CD4-positive, alpha-beta memory T cell (primary cell): Measurements from ENCODE around the gene VN1R2. TPM values are rescaled to one million over a fixed set of nuclear protein-coding genes. Genes with fewer than 3 reads are reported as not detected.
"Not testable (repeated sequence)": the region's sequence is repeated elsewhere in the genome, so short reads cannot be mapped to it uniquely, and the experiment has no call there.

Experiments
- CTCF ChIA-PET: fragments of 350-600 bp; sonication (Branson Sonifier 250); formaldehyde crosslinking; loops from one replicate; lab custom pipeline; 2021; ENCODE audit warnings: inconsistent platforms; ENCODE audit not compliant: partially characterized antibody; lab: Charles Lee
- POLR2A ChIA-PET: fragments of 350-600 bp; sonication (Branson Sonifier 250); formaldehyde crosslinking; loops from one replicate; lab custom pipeline; 2021; ENCODE audit not compliant: partially characterized antibody; lab: Charles Lee
- DNase-seq, 5 donors: peaks; one replicate each; pipeline versions ENCODE4 v3.0.0 to v3.0.0-alpha.2; 2020 to 2022; ENCODE audit warnings: mixed read lengths in 1 of 5
- H3K27ac ChIP-seq: one replicate; pipeline ENCODE4 v1.7.0; 2013; ENCODE audit warnings: low read depth, low read length
- H3K27me3 ChIP-seq: 2 replicates; pipeline ENCODE4 v1.7.0; 2013; ENCODE audit warnings: mild to moderate bottlenecking, low read length, moderate library complexity; ENCODE audit not compliant: insufficient read depth
- H3K36me3 ChIP-seq: 2 replicates; pipeline ENCODE4 v1.7.0; 2013; ENCODE audit warnings: mild to moderate bottlenecking, low read length, moderate library complexity; ENCODE audit not compliant: insufficient read depth
- H3K4me1 ChIP-seq: 2 replicates; pipeline ENCODE4 v1.7.0; 2013; ENCODE audit warnings: mild to moderate bottlenecking, low read length, moderate library complexity; ENCODE audit not compliant: insufficient read depth
- H3K4me3 ChIP-seq, 2 donors: one replicate each; pipeline ENCODE4 v1.7.0; 2013; ENCODE audit warnings: low read length in 2 of 2, mild to moderate bottlenecking in 1 of 2
- H3K9me3 ChIP-seq, 2 donors: one replicate each; pipeline ENCODE4 v1.7.0; 2013; ENCODE audit warnings: low read length in 2 of 2, control low read depth in 1 of 2; ENCODE audit not compliant: control insufficient read depth in 1 of 2
- H3K27ac Mint-ChIP-seq, 7 donors: one replicate each; pipeline ENCODE4 v1.8.0; 2020 to 2021; ENCODE audit warnings: mixed read lengths in 7 of 7, mild to moderate bottlenecking in 6 of 7, inconsistent platforms in 3 of 7, moderate library complexity in 3 of 7
- H3K27me3 Mint-ChIP-seq, 2 donors: one replicate each; pipeline ENCODE4 v1.8.0; 2020 to 2021; ENCODE audit warnings: mixed read lengths in 2 of 2
- H3K36me3 Mint-ChIP-seq, 2 donors: one replicate each; pipeline ENCODE4 v1.8.0; 2020 to 2021; ENCODE audit warnings: mixed read lengths in 2 of 2, inconsistent platforms in 1 of 2, mild to moderate bottlenecking in 1 of 2
- H3K4me1 Mint-ChIP-seq, 4 donors: one replicate each; pipeline ENCODE4 v1.8.0; 2020 to 2021; ENCODE audit warnings: mixed read lengths in 4 of 4, mild to moderate bottlenecking in 1 of 4
- H3K4me3 Mint-ChIP-seq, 8 donors: one replicate each; pipeline ENCODE4 v1.8.0; 2020 to 2021; ENCODE audit warnings: mixed read lengths in 8 of 8, mild to moderate bottlenecking in 7 of 8, moderate library complexity in 6 of 8, inconsistent platforms in 3 of 8
- H3K9me3 Mint-ChIP-seq, 8 donors: one replicate each; pipeline ENCODE4 v1.8.0; 2020 to 2021; ENCODE audit warnings: mixed read lengths in 8 of 8, mild to moderate bottlenecking in 5 of 8, inconsistent platforms in 3 of 8, moderate library complexity in 1 of 8
- intact Hi-C: fragments of 100-400 bp; cut with micrococcal nuclease; formaldehyde crosslinking; loops from one replicate; pipeline ENCODE4 v1.15.1; 2023
- polyA plus RNA-seq, 2 donors: library from polyadenylated mRNA; unstranded; fragments of 300-500 nt; fragmentation: Illumina TruSeq; gene quantifications; one replicate each; pipeline ENCODE4 v1.2.3, GENCODE V29; 2021
- total RNA-seq, 2 experiments: library from RNA; stranded (reverse); gene quantifications; one replicate each; pipeline ENCODE4 v1.2.3, GENCODE V29; 2021

The VN1R2 gene
- total and polyA plus RNA-seq, 4 experiments from 2014 or later = not detected

DNA sequence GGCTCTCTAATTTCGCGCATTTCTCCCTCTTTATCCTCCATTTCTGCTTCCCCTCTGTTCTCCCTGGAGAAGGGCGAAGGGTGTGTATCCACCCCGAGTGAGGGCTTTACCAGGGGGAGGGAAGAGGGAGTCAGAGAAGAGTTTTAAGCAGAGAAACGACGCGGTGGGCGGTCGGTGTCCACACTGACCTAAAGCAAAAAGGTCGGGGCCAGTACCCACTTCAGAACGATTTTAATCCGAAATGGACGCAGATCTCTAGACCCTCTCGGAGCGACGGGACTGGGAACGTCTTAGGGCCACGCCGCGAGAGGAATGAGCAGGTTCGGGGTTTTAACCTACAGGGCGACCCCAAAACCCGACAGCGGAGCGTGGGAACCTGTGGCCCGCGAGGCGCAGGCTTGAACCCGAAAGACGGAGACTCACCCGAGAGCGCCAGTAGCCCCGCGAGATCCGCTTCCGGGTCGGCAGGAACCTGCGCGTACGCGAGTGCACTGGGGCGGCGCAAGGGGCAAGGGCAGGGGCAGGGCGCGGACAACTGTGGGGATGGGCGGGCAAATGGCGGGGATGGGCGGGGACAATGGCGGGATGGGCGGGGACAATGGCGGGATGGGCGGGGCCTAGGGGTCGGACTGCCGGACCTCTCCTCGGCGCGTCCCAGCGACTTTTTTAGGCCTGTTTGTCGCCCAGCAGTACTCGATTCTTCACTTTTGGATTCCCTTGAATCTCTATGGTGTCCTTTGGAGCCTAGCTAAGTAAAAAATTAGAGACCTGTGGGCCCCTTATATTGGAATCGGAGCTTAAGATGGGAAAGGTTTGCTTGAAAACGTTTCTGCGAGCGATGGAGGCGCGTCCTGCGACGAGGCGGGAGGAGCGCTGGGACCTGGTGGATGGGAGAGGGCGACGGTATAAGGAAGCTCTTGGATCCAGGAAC, 3.4 kb upstream of the VN1R2 start, which contains the start of gene ZNF677:
TSS of gene ZNF677 (minus strand) at position 463 of the 931 bp plus-strand sequence. CDS start 3,323 bp downstream, outside the sequence.
- no peaks in the 10 kb centered on the region for H3K27me3 ChIP-seq
- DNase-seq = peak; percentile 76 to 85 (median 77)
- Mint-ChIP-seq H3K27ac (peak within 1 kb of the TSS in 6 of 7 donors; percentile 43 to 83 (median 71)), H3K4me1 (peaks cover 4 to 15% (median 12%) of the 10 kb centered on the region in 4 donors), H3K4me3 (peak within 1 kb of the TSS; percentile 83 to 93 (median 87)), H3K27me3 (peaks cover 3 to 10% of the 10 kb centered on the region in 2 donors), H3K9me3 (peaks cover 4 to 91% (median 67%) of the 10 kb centered on the region in 8 donors), H3K36me3 (peaks cover 44 to 47% of the 10 kb centered on the region in 2 donors)
- peak within 1 kb of the TSS; percentile 18 for H3K27ac ChIP-seq
- CTCF ChIA-PET = no interaction called here
- peak within 1 kb of the TSS; percentile 30 to 54 for H3K4me3 ChIP-seq
- peaks cover 0 to 11% of the 10 kb centered on the region in 2 donors for H3K9me3 ChIP-seq
- H3K4me1 ChIP-seq = no peaks in the 10 kb centered on the region
- peaks cover 6% of the 10 kb centered on the region for H3K36me3 ChIP-seq
- intact Hi-C loops = loop anchor here (1.0 kb wide), 2 partner anchors 58 to 79 kb away; partner anchors contain the start of gene ZNF845
- POLR2A ChIA-PET = no interaction called here

DNA sequence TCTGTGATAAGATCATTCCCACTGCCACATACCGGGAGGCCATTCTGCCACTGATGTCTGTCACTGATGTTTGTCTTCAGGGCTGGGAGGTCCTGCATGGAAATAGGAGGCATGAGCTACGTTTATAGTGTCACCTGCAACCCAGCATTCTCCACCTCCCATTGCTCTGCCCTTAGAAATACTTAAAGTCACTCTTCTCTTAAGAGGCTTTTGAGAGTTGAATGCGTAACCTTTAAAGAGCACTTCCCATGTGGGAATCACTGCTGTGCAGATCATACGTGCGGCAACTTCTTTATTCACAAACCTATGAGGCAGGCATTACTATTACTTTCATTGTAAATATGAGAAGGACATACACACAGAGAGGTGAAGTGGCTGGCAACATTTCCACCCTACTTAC, 9.5 kb downstream of the VN1R2 start, which contains the start of gene VN1R4:
TSS of gene VN1R4 (minus strand) at position 101 of the 400 bp plus-strand sequence. CDS start at position 43, 58 bp downstream.
- H3K27me3 Mint-ChIP-seq = peaks cover 2 to 11% of the 10 kb centered on the region in 2 donors
- H3K9me3 ChIP-seq, H3K36me3 ChIP-seq, intact Hi-C loops, H3K4me3 ChIP-seq, H3K4me1 ChIP-seq, H3K27ac Mint-ChIP-seq, H3K36me3 Mint-ChIP-seq, H3K27me3 ChIP-seq, H3K4me3 Mint-ChIP-seq, DNase-seq, H3K27ac ChIP-seq, H3K4me1 Mint-ChIP-seq, CTCF ChIA-PET: not testable (repeated sequence)
- H3K9me3 Mint-ChIP-seq = peaks cover 14 to 61% (median 44%) of the 10 kb centered on the region in 8 donors
- POLR2A ChIA-PET = interaction anchor here (0.6 kb wide), 1 partner anchor 1445 kb away, joined by 3 read pairs; no protein-coding TSS in a partner anchor

DNA sequence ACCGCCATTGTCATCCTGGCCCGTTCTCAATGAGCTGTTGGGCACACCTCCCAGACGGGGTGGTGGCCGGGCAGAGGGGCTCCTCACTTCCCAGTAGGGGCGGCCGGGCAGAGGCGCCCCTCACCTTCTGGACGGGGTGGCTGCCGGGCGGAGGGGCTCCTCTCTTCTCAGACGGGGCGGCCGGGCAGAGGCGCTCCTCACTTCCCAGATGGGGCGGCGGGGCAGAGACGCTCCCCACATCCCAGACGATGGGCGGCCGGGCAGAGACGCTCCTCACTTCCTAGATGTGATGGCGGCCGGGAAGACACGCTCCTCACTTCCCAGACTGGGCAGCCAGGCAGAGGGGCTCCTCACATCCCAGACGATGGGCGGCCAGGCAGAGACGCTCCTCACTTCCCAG, 11.8 kb downstream of the VN1R2 start:
- H3K27me3 ChIP-seq, H3K4me3 ChIP-seq, DNase-seq, H3K27ac ChIP-seq, POLR2A ChIA-PET, H3K36me3 ChIP-seq, intact Hi-C loops, H3K4me1 ChIP-seq, CTCF ChIA-PET, H3K4me1 Mint-ChIP-seq, H3K36me3 Mint-ChIP-seq, H3K9me3 ChIP-seq, H3K4me3 Mint-ChIP-seq, H3K27ac Mint-ChIP-seq: not testable (repeated sequence)
- Mint-ChIP-seq H3K27me3 (peaks cover 2 to 10% of the 10 kb centered on the region in 2 donors), H3K9me3 (peaks cover 13 to 56% (median 35%) of the 10 kb centered on the region in 8 donors)

DNA sequence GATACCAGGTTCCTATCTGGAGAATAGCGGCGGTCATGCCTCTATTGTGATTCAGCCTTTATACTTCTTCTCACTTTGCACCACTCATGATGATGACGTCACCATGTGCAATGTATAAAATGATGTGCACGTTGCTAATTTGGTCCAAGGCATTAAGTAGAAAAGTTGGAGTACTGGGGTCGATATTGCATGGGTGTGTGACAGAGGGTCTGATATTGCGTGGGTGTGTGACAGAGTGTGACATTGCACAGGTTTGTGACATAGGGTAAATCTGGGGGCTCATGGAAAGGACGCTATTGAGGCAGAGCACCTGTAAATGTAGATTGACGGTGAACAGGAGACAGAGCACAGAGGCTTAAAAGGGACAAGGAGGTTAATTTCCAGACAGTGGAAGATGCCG, 14.0 kb downstream of the VN1R2 start:
- no peak overlapping the region for H3K27ac Mint-ChIP-seq
- Histone ChIP-seq H3K36me3 (no peaks in the 10 kb centered on the region), H3K4me1 (no peaks in the 10 kb centered on the region), H3K4me3 (no peak overlapping the region), H3K27me3 (no peaks in the 10 kb centered on the region), H3K9me3 (no peaks in the 10 kb centered on the region), H3K27ac (no peak overlapping the region)
- ChIA-PET POLR2A (no interaction called here), CTCF (no interaction called here)
- H3K27me3 Mint-ChIP-seq = peaks cover 0 to 8% of the 10 kb centered on the region in 2 donors
- peaks cover 10 to 50% (median 33%) of the 10 kb centered on the region in 8 donors for H3K9me3 Mint-ChIP-seq
- intact Hi-C loops = no loop called here
- peaks cover 0 to 3% of the 10 kb centered on the region in 2 donors for H3K36me3 Mint-ChIP-seq
- DNase-seq = no peak
- H3K4me3 Mint-ChIP-seq = no peak overlapping the region
- no peaks in the 10 kb centered on the region for H3K4me1 Mint-ChIP-seq

DNA sequence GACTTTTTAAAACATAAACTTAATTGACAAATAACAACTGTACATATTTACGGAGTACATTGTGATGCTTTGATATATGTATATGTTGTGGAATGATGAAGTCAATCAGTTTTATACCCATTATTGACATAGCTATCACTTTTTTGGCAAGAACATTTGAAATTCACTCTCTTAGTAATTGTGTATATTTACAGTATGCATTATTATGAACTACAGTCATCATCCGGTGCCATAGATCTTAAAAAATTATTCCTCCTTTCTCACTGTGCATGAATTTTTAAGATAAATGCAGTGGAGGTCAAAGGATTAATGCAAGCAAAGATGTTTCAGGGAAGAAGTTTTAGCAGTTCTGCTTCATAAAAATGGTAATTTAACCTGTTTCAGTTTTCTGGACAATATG, 17.4 kb downstream of the VN1R2 start:
- peaks cover 10 to 55% (median 31%) of the 10 kb centered on the region in 8 donors for H3K9me3 Mint-ChIP-seq
- no peaks in the 10 kb centered on the region for H3K4me1 Mint-ChIP-seq
- no peak overlapping the region for H3K27ac Mint-ChIP-seq
- H3K9me3 ChIP-seq = no peaks in the 10 kb centered on the region
- no peak for DNase-seq
- H3K4me3 Mint-ChIP-seq = no peak overlapping the region
- H3K27ac ChIP-seq = no peak overlapping the region
- H3K36me3 ChIP-seq = no peaks in the 10 kb centered on the region
- H3K4me3 ChIP-seq = no peak overlapping the region
- no peaks in the 10 kb centered on the region for H3K4me1 ChIP-seq
- ChIA-PET POLR2A (no interaction called here), CTCF (no interaction called here)
- no peaks in the 10 kb centered on the region for H3K27me3 ChIP-seq
- peaks cover 0 to 3% of the 10 kb centered on the region in 2 donors for H3K36me3 Mint-ChIP-seq
- intact Hi-C loops = no loop called here
- H3K27me3 Mint-ChIP-seq = peaks cover 0 to 9% of the 10 kb centered on the region in 2 donors

DNA sequence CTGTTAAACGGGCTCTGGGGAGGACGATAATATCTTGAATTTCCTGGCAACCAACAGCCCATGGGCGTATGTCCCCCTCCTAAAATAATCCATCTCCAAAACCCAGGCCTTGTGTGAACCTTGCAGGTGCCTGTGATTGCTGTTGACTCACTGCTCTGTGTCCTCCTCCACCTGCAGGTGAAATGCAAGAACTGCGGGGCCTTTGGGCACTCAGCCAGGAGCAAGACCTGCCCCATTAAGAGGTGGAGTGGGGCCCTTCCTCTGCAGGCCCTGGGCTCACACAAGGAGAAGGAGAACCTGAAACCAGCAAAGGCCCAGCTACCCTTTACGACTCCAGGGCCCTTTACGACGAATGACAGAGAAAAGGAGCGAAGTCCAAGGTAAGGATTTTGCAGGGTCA, 23.9 kb downstream of the VN1R2 start:
- H3K27ac Mint-ChIP-seq, H3K9me3 ChIP-seq, H3K27ac ChIP-seq, H3K4me1 ChIP-seq, H3K27me3 Mint-ChIP-seq, intact Hi-C loops, H3K36me3 Mint-ChIP-seq, CTCF ChIA-PET, POLR2A ChIA-PET, H3K4me3 ChIP-seq, H3K36me3 ChIP-seq, H3K4me3 Mint-ChIP-seq, H3K27me3 ChIP-seq, H3K4me1 Mint-ChIP-seq: not testable (repeated sequence)
- H3K9me3 Mint-ChIP-seq = peaks cover 0 to 47% (median 24%) of the 10 kb centered on the region in 8 donors
- peak in 2 of 5 donors; percentile 0 to 3 for DNase-seq

DNA sequence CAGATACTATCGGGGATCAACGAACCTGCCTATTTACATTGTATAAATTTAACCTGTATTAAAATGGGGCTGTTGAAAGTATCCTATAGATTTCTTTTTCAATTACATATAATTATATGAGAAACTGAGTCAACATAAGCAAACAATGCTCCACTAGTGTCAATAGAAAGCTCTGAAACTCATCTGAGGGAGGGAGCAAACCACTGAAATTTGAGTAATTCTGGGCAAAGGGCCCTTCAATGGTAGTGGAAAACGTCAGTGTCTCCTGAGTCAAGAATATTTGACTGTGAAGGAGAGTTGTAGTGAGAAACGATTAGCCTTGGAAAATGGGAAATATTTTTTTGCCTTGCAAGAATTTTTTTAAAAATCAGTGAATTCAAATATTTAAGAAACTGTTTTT, 27.0 kb downstream of the VN1R2 start:
- H3K9me3 Mint-ChIP-seq = peaks cover 0 to 58% (median 34%) of the 10 kb centered on the region in 8 donors
- CTCF ChIA-PET = no interaction called here

More for the DNA sequence above, 27.0 kb downstream of the VN1R2 start:
- Histone ChIP-seq H3K4me1 (no peaks in the 10 kb centered on the region), H3K36me3 (no peaks in the 10 kb centered on the region), H3K9me3 (no peaks in the 10 kb centered on the region), H3K27me3 (no peaks in the 10 kb centered on the region), H3K4me3 (no peak overlapping the region), H3K27ac (no peak overlapping the region)
- POLR2A ChIA-PET = no interaction called here
- H3K27me3 Mint-ChIP-seq = peaks cover 0 to 2% of the 10 kb centered on the region in 2 donors
- H3K36me3 Mint-ChIP-seq = no peaks in the 10 kb centered on the region
- intact Hi-C loops = no loop called here
- H3K4me1 Mint-ChIP-seq = no peaks in the 10 kb centered on the region
- H3K27ac Mint-ChIP-seq = no peak overlapping the region
- no peak for DNase-seq
- no peak overlapping the region for H3K4me3 Mint-ChIP-seq
